DMS153 (cell line): Measurements from ENCODE around the gene PPM1L.

ENCODE experiments used
- DNase-seq: peaks from one replicate; lab custom pipeline; 2025; lab: John Stamatoyannopoulos, UW

Gene PPM1L

DNA sequence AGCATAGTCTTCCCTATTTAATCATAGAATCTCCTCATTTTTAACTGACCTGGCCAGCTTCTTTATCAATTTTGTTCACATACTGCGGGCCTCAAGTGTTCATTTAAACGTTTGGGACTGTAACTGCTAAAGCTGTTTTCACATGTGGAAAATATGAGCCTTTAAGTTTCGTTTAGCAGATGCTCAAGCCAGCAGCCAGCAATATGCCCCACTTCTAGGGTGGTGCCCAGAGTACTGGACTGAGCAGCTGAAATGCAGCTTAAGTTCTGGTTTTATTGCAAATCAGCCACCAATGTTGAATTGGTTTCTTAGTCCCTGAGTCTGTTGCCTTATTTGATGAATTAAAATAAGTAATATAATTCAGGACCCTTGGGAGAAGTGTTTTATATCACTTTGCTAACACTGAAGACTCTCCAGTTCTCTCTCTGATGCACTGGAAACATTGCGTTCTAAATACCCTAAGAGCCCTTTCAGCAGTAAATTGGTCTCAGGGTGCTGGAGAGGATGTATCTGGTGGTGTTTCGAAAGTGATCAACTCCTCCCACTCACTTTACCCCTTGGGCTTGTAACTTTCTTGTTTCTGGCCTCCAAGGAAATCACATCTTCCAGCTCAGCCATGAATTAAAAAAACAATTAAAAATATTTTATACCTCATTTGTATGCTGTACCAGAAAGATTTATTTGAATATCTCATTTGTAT is 287.5 kb downstream of the PPM1L start:
- DNase-seq = no peak

GRCh38 chr3:161049683-161050248 is 293.7 kb downstream of the PPM1L start:
- no peak for DNase-seq

- DNase-seq = no peak
These were observed 294.9 kb downstream of the PPM1L start for GRCh38 chr3:161050935-161051334.

GRCh38 chr3:161051856-161052255 is 295.8 kb downstream of the PPM1L start:
- DNase-seq = no peak

DNA sequence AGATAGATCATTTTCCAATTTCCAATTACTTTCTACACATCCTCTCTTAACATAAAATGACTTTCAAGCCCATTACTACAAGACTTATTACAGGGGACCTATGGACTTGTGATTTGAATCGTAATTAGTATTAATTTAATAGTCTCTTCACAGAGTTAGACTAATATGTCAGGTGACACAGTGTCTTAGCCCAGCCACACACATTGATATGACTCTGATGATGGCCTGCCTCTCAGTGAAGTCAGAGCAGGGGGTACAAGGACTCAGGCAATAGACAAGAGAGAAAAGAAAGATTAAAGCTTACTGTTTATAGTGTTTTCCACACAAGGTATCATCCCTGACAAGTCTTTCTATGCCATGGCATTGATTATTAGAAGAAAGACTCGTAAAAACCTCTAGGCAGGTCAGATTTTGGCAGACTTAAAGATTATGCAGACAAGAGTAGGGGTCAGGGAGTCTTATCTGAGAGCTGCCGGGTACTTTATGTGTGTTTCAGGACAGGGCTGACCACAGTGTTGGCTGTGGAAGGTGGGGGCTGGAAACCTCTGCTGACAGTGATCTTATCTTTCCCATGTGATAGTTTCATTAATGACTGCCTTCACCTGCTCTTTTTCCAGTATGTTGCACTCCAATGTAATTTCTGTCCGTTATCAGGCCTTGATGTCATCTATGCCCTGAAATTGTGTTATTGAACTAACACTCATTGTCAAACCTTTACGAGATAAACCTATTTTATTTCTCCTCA is 299.0 kb downstream of the PPM1L start:
- DNase-seq = no peak

GRCh38 chr3:161064413-161064812 is 308.4 kb downstream of the PPM1L start:
- DNase-seq = no peak

- DNase-seq = no peak
These were observed 310.9 kb downstream of the PPM1L start for GRCh38 chr3:161066930-161067329.

- no peak for DNase-seq
These were observed 311.3 kb downstream of the PPM1L start for GRCh38 chr3:161067335-161067734.

DNA sequence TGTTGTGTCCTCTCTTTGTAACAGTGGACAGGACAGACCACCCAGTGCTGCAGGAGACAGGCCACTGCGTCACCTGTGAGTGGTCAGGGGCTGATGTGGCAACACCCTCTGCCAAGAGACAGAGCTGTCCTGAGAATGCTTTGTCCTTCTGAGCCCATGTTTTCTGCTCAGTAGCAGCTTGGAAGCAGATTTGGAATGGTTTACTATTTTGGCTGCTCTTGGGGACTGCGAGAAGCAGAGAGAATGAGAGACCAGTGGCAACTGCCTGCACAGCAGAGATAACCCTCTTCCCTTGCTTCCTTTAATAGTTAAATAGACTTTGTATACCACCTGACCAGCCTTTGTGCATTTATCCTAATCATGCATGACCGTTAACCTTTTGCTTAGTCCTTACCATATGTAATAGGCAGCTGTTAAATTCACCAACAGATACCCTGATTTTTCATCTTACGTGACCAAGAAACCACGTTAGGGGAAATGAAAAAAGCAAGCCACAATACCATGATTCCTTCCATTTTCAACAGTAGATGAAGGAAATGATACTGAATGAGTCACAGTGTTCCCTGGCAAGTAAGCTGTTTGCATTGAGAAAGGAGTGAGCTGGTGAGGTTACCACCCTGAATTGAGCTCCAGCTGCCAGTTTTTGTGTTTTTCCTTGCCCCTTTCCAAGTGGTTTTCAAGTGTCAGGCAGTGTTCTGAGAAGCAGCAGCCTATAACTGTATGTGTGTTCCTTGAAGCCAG is 313.6 kb downstream of the PPM1L start:
- no peak for DNase-seq

DNA sequence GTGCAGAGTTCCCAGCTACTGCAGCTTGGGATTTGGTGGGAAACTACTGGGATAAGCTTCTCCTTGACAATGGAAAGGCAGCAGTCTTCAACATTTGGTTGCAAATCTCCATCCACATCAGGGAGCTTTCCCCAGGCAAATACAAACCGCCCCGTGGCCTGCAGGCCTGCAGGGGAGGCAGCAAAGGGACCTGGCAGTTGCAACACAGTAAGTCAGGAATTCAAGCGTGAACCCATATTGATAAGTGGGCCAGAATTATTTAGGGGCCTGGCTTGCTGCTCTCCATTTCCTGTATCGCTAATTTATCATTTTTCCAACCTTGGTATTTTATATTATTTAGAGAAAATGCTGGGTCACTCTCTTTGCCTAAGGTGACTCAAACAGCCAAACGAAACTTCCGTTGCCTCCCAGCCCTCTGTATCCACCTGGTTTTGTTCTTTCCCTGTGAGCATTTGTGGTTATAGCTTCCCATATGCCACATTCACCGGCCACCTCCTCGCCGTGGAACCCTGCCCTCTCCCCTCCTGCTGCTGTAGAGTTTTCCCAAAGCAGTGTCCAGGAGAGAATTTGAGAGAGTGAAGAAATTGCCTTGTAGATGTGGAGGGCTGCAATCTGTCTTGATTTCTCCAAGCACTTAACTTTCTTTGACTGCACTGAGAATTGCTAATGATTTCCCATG is 314.4 kb downstream of the PPM1L start:
- no peak for DNase-seq

DNA sequence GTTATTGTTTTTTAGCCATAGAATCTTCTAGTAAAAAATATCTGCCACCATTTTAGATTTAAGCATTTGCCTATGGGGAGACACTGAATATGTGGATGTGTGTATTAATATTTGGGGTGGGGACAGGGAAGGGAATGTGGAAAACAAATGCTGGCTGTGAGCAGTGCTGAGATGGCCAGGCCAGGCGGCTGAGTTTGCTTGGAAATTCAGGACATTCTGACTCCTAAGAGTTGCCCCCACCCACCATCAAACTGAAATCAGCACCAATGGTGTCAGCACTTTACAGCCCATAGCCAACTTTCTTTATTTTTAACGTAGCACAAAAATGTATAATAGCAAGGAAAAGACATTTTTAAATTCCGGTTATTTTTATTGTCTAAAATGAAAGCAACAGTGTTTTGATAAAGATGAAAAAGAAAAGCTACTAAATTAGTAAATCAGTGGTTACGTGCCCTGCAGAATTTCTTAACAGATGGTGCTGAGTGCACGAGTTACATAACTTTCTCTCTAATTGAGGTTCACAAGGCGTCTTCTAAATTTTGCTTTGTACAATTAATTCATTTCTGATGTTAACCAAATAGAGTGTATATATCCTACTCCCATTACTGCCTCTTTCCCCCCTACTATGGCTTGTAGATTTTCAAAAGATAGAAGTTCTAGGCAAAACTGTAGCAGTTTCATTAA is 315.1 kb downstream of the PPM1L start:
- DNase-seq = no peak

DNA sequence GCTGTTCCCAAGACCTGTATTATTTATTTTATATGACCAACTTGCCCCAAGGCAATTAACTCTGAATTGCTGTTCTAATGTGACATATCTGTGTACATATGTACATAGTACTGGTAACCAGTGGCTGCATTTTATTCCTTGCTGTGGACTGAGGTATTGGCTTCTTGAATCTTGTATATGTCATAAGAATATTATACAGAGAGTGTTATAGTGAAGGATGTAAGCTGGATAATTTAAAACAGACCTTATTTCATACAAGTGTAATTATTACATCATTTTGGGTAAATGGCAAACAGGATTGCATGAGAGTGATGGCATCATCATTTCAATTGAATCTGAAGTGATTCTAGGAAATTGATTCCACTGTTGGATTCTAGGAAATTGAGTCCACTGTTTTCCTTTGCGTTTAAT is 316.2 kb downstream of the PPM1L start:
- DNase-seq = no peak

GRCh38 chr3:161072751-161073150 is 316.7 kb downstream of the PPM1L start:
- DNase-seq = no peak

DNA sequence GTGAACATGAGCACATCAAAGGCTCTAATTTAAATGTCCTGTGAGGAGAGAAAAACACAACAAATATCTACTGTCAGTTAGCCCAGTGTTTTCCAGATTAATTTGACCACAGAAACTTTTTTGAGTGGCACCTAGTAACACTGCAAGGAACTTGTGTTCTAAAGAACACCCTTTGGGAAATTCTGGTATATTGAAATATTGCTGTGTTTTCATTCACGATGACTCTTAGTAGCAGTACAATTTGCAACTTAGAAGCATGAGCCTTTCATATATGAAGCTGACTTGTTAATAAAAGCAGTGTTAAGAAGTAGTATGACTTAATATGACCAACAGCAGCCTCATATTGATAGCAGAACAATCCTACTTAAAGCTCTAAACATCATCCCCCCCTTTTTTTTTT is 317.1 kb downstream of the PPM1L start:
- no peak for DNase-seq

DNA sequence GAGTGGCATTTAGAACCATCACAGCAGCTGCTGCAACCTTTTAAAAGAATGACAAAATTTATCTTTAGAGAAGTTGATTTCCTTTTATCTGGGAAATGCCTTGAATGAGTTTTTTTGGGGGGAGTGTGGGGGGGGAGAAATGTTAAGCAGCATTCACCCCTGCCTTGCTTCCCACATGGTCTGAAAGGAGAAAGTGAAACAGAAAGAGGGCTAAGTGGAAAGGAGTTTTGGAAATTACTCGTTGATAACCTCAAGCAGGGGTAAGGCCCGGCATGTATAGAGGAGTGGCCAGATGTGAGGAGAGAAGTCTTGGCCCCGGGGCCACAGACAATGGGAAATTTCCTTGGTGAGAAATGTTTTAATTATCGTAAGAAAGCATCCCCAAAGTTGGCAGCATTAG is 325.6 kb downstream of the PPM1L start:
- no peak for DNase-seq

DNA sequence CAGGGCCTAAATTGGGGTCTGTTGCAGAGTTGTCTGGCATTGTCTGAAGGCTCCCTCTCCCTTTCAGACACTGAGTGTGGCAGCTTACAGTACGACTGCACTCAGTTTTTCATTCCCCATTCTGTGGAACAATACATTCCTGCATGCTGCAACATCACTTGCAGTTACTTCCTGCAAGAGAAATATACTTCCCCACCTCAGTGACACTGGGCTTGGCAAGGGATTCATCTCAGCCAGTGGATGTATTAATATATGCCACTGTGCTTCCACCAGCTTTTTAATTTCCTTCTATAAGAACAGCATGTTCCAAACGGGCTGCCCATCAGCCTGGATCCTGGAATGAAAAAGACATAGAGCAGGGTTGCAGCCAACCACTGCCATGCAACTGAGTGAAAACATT is 326.0 kb downstream of the PPM1L start:
- DNase-seq = no peak

DNA sequence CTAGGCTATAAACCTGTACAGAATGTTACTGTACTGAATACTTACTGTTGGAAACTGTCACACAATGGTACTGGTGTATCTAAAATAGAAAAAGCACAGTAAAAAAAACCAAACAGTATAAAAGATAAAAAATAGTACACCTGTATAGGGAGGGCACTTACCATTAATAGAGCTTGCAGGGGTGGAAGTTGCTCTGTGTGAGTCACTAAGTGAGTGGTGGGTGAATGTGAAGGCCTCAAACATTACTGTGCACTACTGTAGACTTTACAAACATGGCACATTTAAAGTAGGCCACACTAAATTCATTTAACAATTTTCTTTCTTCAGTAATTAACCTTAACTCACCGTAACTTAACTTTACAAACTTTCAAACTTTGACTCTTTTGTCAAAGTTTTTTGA is 327.1 kb downstream of the PPM1L start:
- DNase-seq = no peak

DNA sequence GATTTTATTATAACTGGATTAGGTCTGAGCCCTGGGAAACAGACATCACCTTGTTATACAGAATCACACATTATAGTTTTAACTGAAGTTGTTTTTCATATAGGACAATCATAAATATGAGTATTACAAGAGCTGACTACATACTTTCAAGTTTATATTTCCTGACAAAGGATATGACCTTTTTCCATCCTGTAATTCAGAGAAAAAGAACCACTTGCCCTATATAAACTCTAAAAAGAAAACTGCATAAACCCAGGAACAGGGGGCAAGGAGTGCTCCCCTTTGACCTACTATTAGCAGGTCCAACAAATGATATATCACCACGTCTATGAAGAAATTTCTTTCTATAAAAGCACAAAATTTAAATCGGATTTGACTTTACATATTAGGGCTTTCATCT is 328.2 kb downstream of the PPM1L start:
- DNase-seq = no peak

- no peak for DNase-seq
These were observed 337.9 kb downstream of the PPM1L start for GRCh38 chr3:161093895-161094294.

GRCh38 chr3:161096771-161097367 is 340.8 kb downstream of the PPM1L start:
- DNase-seq = peak; percentile 20

DNA sequence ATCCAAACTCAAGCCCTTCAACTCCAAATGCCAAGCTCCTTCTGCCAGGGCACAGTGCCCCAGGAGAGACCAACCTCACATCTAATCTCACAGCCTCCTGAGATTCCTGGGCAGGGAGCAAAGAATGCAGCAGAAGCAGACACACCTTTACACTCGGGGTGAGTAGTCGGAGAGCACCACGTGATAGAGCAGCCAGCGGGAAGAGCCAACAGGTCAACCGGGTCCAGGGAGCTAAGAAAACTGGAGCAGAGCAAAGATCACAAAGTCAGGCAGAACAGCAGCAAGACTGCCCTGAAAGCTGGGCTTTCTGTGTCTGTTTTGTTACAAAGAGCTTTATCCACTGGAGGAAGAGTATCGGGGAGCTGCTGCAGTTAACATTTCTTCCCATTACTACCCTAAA is 345.0 kb downstream of the PPM1L start:
- no peak for DNase-seq
